Measurements from ENCODE around the gene PRPF4.
"Not testable (repeated sequence)": the region's sequence is repeated elsewhere in the genome, so short reads cannot be mapped to it uniquely, and the experiment has no call there.

The PRPF4 gene

GRCh38 chr9:113275157-113276131, at the start of gene PRPF4, which contains the start of gene CDC26:
Gene PRPF4 (plus strand): TSS chr9:113275658. CDS start chr9:113275744, 86 bp downstream.
Gene CDC26 (minus strand): TSS chr9:113275572. CDS start chr9:113272507, 3,065 bp downstream.
- DNase-seq (ENCODE audit: low read depth in 2 of 2), result peak; percentile 95

- no peak for DNase-seq (ENCODE audit: low read depth in 2 of 2)
Measured at GRCh38 chr9:113227436-113227835, 48.0 kb upstream of the PRPF4 start.

GRCh38 chr9:113228130-113228665, 47.3 kb upstream of the PRPF4 start:
- no peak for DNase-seq (ENCODE audit: low read depth in 2 of 2)

- no peak for DNase-seq (ENCODE audit: low read depth in 2 of 2)
Measured at GRCh38 chr9:113231701-113232100, 43.8 kb upstream of the PRPF4 start.

- not testable (repeated sequence) for DNase-seq (ENCODE audit: low read depth in 2 of 2)
Measured at GRCh38 chr9:113235701-113236255, 39.7 kb upstream of the PRPF4 start.

GRCh38 chr9:113237026-113237425, 38.4 kb upstream of the PRPF4 start:
- DNase-seq (ENCODE audit: low read depth in 2 of 2), result no peak

GRCh38 chr9:113238202-113238858, 37.1 kb upstream of the PRPF4 start:
- DNase-seq (ENCODE audit: low read depth in 2 of 2), result no peak

GRCh38 chr9:113238859-113239232, 36.6 kb upstream of the PRPF4 start:
- DNase-seq (ENCODE audit: low read depth in 2 of 2), result no peak

GRCh38 chr9:113241161-113241560, 34.3 kb upstream of the PRPF4 start:
- no peak for DNase-seq (ENCODE audit: low read depth in 2 of 2)

GRCh38 chr9:113244556-113244955, 30.9 kb upstream of the PRPF4 start:
- no peak for DNase-seq (ENCODE audit: low read depth in 2 of 2)

GRCh38 chr9:113245894-113246293, 29.6 kb upstream of the PRPF4 start:
- no peak for DNase-seq (ENCODE audit: low read depth in 2 of 2)

GRCh38 chr9:113246928-113247327, 28.5 kb upstream of the PRPF4 start:
- no peak for DNase-seq (ENCODE audit: low read depth in 2 of 2)

GRCh38 chr9:113247640-113248039, 27.8 kb upstream of the PRPF4 start:
- no peak for DNase-seq (ENCODE audit: low read depth in 2 of 2)

- not testable (repeated sequence) for DNase-seq (ENCODE audit: low read depth in 2 of 2)
Measured at GRCh38 chr9:113249661-113250060, 25.8 kb upstream of the PRPF4 start.

- no peak for DNase-seq (ENCODE audit: low read depth in 2 of 2)
Measured at GRCh38 chr9:113250807-113251206, 24.7 kb upstream of the PRPF4 start.

- no peak for DNase-seq (ENCODE audit: low read depth in 2 of 2)
Measured at GRCh38 chr9:113254991-113255390, 20.5 kb upstream of the PRPF4 start.

GRCh38 chr9:113255438-113255837, 20.0 kb upstream of the PRPF4 start:
- no peak for DNase-seq (ENCODE audit: low read depth in 2 of 2)

- no peak for DNase-seq (ENCODE audit: low read depth in 2 of 2)
Measured at GRCh38 chr9:113257863-113258262, 17.6 kb upstream of the PRPF4 start.

- DNase-seq (ENCODE audit: low read depth in 2 of 2), result no peak
Measured at GRCh38 chr9:113258282-113258681, 17.2 kb upstream of the PRPF4 start.

GRCh38 chr9:113261917-113262671, 13.4 kb upstream of the PRPF4 start:
- DNase-seq (ENCODE audit: low read depth in 2 of 2), result no peak

GRCh38 chr9:113266174-113266573, 9.3 kb upstream of the PRPF4 start:
- DNase-seq (ENCODE audit: low read depth in 2 of 2), result no peak

Data from stimulated activated CD4-positive, alpha-beta T cell treated with anti-CD3 and anti-CD28 coated beads, Interleukin-4, amount 100 ng/mL, for 48 hours (primary cell).